ENCODE data around the gene GALR1.

DNA sequence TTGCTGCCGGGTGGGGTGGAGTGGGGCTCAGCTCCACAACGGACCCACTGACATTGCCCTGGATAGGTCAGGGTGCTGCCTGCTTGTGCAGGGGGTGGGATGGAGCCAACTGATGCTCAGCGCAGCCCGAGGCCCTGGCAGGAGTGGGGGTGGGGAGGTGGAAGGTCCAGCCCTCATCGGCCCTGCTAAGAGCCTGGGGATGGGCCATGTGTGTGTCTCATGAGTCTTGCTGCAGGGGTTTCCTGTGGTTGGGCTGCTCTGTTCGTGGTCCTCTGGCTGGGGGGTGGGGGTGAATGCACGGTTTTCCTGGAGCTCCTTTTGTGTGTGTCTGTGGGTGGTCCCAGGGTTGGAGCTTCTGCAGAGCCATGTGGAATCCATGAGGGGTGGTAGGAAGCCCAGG lies 39.4 kb upstream of the GALR1 start:
- TF ChIP-seq POLR2AphosphoS5 (IDR thresholded peaks at IDR 0.05; ENCODE audit: low read depth, low read length) = no peak
- TF ChIP-seq POLR2A (IDR thresholded peaks at IDR 0.05; ENCODE audit: low read depth, low read length) = no peak

Data from GM12891 (cell line).